Measurements from ENCODE around the gene ATOH8.

DNA sequence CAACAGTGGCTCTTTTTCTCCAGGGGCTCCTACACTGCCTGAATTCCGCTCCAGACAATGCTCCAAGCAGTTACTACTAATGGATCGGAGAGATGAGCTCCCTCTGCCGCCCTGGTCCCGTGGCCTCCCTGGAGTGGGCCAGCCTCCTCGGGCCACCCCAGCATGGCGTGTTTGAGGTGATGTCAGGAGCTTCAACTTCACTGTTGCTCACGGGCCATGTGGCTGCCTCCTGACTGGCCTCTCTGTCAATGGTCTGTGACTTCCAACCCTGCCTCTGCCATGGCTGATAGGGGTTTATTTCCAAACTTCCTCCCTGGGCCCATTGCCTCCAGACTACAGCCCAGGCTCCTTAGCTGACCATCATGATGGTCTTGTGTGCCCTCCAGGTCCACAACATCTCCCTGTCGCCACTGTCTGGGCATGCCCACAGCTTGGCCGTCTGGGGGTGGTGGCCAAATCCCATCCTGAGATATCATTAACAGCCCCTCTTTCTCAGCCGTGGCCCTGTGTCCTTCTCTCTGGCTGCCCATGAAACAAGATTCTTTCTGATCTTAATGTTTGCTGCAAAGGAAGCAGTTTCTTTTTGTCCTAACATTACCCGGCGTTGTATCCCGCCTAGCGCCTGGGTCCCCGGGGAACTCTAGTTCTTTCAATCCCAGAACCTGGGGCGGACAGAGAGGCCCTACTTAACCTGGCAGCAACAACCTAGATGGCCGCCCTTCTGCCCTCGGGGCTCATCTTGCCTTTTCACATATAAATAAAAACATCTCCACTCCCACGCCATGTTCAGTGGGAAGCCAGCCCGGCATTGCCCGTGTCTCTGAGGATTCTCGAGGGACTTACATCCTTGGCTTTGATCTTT is 38.1 kb downstream of the ATOH8 start:
- TF ChIP-seq, protein P1, sequence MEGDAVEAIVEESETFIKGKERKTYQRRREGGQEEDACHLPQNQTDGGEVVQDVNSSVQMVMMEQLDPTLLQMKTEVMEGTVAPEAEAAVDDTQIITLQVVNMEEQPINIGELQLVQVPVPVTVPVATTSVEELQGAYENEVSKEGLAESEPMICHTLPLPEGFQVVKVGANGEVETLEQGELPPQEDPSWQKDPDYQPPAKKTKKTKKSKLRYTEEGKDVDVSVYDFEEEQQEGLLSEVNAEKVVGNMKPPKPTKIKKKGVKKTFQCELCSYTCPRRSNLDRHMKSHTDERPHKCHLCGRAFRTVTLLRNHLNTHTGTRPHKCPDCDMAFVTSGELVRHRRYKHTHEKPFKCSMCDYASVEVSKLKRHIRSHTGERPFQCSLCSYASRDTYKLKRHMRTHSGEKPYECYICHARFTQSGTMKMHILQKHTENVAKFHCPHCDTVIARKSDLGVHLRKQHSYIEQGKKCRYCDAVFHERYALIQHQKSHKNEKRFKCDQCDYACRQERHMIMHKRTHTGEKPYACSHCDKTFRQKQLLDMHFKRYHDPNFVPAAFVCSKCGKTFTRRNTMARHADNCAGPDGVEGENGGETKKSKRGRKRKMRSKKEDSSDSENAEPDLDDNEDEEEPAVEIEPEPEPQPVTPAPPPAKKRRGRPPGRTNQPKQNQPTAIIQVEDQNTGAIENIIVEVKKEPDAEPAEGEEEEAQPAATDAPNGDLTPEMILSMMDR (IDR thresholded peaks at IDR 0.05) = no peak
- no peak for TF ChIP-seq TCF12 (IDR thresholded peaks at IDR 0.05)
- no peak for TF ChIP-seq RAD21 (IDR thresholded peaks at IDR 0.05; ENCODE audit: low read length)
- no peak for TF ChIP-seq SIN3A (IDR thresholded peaks at IDR 0.05; ENCODE audit: borderline replicate concordance, low read depth, low read length)
- TF ChIP-seq, protein P2, sequence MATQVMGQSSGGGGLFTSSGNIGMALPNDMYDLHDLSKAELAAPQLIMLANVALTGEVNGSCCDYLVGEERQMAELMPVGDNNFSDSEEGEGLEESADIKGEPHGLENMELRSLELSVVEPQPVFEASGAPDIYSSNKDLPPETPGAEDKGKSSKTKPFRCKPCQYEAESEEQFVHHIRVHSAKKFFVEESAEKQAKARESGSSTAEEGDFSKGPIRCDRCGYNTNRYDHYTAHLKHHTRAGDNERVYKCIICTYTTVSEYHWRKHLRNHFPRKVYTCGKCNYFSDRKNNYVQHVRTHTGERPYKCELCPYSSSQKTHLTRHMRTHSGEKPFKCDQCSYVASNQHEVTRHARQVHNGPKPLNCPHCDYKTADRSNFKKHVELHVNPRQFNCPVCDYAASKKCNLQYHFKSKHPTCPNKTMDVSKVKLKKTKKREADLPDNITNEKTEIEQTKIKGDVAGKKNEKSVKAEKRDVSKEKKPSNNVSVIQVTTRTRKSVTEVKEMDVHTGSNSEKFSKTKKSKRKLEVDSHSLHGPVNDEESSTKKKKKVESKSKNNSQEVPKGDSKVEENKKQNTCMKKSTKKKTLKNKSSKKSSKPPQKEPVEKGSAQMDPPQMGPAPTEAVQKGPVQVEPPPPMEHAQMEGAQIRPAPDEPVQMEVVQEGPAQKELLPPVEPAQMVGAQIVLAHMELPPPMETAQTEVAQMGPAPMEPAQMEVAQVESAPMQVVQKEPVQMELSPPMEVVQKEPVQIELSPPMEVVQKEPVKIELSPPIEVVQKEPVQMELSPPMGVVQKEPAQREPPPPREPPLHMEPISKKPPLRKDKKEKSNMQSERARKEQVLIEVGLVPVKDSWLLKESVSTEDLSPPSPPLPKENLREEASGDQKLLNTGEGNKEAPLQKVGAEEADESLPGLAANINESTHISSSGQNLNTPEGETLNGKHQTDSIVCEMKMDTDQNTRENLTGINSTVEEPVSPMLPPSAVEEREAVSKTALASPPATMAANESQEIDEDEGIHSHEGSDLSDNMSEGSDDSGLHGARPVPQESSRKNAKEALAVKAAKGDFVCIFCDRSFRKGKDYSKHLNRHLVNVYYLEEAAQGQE (IDR thresholded peaks at IDR 0.05; ENCODE audit: low read depth, low read length) = no peak

All from SK-N-SH (cell line).